BJ (cell line): ENCODE measurements around the gene AGGF1. TPM values are rescaled to one million over a fixed set of nuclear protein-coding genes. Genes with fewer than 3 reads are reported as not detected.

ENCODE experiments used
- CTCF ChIA-PET: fragments of 350-600 bp; formaldehyde crosslinking; extraction: SDS; loops from one replicate; lab custom pipeline; 2021; ENCODE audit warnings: antibody characterized with exemption, inconsistent platforms; lab: Yijun Ruan, JAX
- POLR2A ChIA-PET: fragments of 300-600 bp; sonication (Branson Sonifier 250); formaldehyde crosslinking; extraction: SDS; loops from one replicate; lab custom pipeline; 2021; ENCODE audit warnings: antibody characterized with exemption; lab: Charles Lee
- DNase-seq: peaks from one replicate; pipeline ENCODE4 v3.0.0-alpha.2; 2011; ENCODE audit warnings: low read depth
- H3K27me3 ChIP-seq: 2 replicates; pipeline ENCODE4 v1.6.0; 2011; ENCODE audit warnings: low read length; ENCODE audit not compliant: control insufficient read depth, insufficient read depth
- H3K36me3 ChIP-seq: 2 replicates; pipeline ENCODE4 v1.5.1; 2011; ENCODE audit warnings: low read length; ENCODE audit not compliant: control insufficient read depth, insufficient read depth
- H3K4me3 ChIP-seq: 2 replicates; pipeline ENCODE4 v1.5.1; 2011; ENCODE audit warnings: low read depth, mild to moderate bottlenecking, control low read depth, low read length
- polyA plus RNA-seq: library from polyadenylated mRNA; depleted of rRNA; stranded (reverse); fragments of >200 nt; gene quantifications from 2 replicates; pipeline ENCODE4 v1.2.3, GENCODE V29; 2011
- TF ChIP-seq, protein P1 (sequence below): IDR thresholded peaks from 2 replicates; pipeline ENCODE4 v1.5.1; 2011; ENCODE audit warnings: low read depth, mild to moderate bottlenecking, control low read depth, inconsistent platforms, low read length, moderate library complexity; ENCODE audit not compliant: insufficient read depth

AGGF1 gene
- polyA plus RNA-seq, 1 experiment = 8.3 TPM

DNA sequence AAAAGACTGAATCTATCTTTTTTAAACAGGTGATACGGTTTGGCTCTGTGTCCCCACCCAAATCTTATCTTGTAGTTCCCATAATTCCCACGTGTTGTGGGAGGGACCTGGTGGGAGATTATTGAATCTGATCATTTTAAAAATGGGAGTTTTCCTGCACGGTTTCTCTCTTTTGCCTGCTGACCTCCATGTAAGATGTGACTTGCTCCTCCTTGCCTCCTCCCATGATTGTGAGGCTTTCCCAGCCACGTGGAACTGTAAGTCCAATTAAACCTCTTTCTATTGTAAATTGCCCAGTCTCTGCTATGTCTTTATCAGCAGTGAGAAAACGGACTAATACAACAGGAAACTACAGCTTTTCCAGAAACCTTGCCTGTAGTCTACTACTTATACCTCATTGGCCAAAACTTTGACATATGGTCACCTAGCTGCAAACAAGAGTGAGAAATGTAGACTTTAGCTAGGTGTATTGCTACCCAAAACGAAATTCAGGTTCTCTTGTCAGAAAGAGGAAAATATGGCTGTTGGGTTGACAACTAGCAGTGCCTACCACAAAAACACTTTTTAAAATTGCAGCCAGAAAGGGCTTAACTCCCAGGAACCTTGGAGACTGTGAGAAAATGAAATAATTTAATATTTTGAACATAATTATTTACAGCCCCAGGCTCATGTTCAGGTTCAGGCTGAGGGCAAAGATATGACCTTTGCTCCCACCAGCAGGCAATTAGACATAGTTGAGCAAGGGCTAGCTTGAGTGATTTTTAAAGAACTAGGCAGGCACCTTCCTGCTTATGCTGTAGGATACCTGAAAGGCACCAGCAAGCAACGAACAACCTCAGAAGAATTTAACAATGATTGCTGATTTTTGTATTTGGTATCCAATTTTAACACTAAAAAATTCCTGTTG is 7.4 kb upstream of the AGGF1 start:
- peaks cover 7% of the 10 kb centered on the region; the same call in 1 of the 2 replicates for H3K27me3 ChIP-seq
- TF ChIP-seq, protein P1, sequence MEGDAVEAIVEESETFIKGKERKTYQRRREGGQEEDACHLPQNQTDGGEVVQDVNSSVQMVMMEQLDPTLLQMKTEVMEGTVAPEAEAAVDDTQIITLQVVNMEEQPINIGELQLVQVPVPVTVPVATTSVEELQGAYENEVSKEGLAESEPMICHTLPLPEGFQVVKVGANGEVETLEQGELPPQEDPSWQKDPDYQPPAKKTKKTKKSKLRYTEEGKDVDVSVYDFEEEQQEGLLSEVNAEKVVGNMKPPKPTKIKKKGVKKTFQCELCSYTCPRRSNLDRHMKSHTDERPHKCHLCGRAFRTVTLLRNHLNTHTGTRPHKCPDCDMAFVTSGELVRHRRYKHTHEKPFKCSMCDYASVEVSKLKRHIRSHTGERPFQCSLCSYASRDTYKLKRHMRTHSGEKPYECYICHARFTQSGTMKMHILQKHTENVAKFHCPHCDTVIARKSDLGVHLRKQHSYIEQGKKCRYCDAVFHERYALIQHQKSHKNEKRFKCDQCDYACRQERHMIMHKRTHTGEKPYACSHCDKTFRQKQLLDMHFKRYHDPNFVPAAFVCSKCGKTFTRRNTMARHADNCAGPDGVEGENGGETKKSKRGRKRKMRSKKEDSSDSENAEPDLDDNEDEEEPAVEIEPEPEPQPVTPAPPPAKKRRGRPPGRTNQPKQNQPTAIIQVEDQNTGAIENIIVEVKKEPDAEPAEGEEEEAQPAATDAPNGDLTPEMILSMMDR = no peak
- no peak overlapping the region for H3K4me3 ChIP-seq
- no peak for DNase-seq
- CTCF ChIA-PET = no interaction called here
- H3K36me3 ChIP-seq = no peaks in the 10 kb centered on the region
- POLR2A ChIA-PET = no interaction called here

DNA sequence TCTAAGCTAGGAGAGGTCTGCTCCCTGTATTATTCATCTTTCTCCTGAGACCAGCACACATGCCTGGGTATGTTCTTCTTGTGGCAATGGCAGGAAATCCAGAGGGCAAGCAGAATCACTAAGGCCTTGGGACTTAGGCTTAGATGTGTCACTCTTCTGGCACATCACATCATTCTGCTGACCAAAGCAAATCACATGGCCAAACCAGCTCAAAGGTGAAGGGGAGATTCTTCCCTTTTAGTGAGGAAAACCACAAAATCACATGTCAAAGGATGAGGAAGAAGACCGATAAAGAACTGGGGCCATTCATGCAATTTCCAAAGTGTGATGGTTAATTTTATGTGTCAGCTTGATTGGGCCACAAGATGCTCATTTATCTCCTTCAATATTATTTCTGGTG is 5.7 kb upstream of the AGGF1 start:
- H3K4me3 ChIP-seq = no peak overlapping the region
- CTCF ChIA-PET = no interaction called here

DNA sequence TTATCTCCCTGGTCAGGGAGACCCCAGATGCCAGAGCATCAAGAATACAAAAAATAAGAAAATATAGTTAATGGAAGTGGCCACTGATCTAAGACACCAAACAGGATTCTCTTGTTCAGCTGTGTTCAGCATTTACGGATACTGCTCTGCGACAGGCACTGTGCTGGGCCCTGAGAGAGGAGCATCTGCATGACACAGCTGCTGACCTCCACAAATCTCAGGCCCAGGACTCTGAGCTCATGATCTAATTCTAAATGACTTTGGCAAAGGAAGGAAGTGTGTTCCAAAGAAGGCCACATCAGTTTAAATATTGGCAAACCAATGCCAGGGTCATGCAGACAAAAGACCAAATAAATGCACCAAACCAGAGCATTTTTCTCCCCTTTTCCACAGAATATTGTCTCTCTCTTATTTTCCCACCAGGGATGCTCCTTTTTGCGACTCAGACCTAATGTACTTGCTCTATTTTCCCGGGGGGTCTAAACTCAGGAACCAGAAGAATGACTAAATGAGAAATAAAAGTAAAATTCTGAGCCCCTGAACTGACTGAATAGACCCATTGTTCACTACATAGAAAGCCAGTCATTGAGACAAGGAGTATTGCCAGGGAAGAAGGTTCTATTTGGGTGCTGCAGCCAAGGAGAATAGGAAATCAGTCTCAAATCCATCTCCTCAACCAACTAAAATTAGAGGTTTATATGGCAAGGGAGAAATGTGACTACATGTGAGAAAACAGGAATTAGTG is 1.4 kb upstream of the AGGF1 start:
- no peaks in the 10 kb centered on the region for H3K36me3 ChIP-seq
- ChIA-PET CTCF (no interaction called here), POLR2A (no interaction called here)
- peaks cover 2% of the 10 kb centered on the region; the same call in 1 of the 2 replicates for H3K27me3 ChIP-seq
- TF ChIP-seq, protein P1 = no peak
- DNase-seq = no peak
- H3K4me3 ChIP-seq = no peak overlapping the region

More for the DNA sequence above, 5.7 kb upstream of the AGGF1 start:
- TF ChIP-seq, protein P1 = no peak
- no peak for DNase-seq
- POLR2A ChIA-PET = no interaction called here
- H3K36me3 ChIP-seq = no peaks in the 10 kb centered on the region
- peaks cover 7% of the 10 kb centered on the region; the same call in 1 of the 2 replicates for H3K27me3 ChIP-seq

DNA sequence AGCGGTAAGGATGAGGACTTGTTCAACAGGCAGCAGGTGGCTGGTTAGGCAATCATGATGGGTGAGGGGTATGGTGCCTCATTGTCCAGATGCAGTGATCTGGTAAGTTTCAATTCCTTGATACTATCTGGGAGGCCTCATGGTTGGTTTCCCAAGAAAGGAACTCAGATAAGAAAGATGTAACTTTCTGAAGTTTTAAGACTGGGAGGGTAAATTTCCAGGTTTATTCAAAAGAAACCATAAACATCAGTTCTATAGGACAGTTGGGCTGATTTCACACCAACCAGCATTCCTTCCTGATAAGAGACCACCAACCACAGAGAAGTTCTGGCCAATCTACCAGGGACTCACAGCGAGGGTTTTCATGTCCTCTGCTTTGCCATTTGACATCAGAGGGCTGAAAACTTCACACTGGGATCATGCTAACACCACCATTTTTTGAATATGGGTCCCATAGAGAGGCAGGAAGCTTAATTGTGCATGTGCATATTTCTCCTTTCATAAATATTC is 773 bp upstream of the AGGF1 start:
- CTCF ChIA-PET = interaction anchor here (1.1 kb wide), 1 partner anchor 80 kb away, joined by 3 read pairs; no protein-coding TSS in a partner anchor
- POLR2A ChIA-PET = no interaction called here
- H3K36me3 ChIP-seq = no peaks in the 10 kb centered on the region

More for the DNA sequence above, 773 bp upstream of the AGGF1 start:
- peaks cover 2% of the 10 kb centered on the region; the same call in 1 of the 2 replicates for H3K27me3 ChIP-seq
- TF ChIP-seq, protein P1 = no peak
- no peak for DNase-seq
- H3K4me3 ChIP-seq = no peak overlapping the region
